ENCODE data around the gene POU5F1.

Gene POU5F1

DNA sequence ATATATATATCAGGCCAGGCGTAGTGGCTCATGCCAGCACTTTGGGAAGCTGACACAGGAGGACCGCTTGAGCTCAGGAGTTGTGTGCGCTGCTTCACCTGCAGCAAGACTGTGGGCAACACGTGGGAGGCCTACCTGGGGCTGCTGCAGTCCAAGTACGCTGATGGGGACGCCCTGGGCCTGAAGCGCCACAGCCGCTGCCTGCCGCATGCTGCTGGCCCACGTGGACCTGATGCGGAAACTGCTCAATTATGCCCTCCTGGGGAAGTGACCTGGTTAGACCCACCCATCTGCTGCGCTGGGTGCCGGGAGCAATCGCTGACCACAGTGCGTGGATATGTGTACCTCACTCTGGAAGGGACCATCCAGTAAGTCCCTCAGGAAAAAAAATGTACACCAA, 29.8 kb downstream of the POU5F1 start:
- DNase-seq (ENCODE audit: low read depth, low spot score), result no peak

DNA sequence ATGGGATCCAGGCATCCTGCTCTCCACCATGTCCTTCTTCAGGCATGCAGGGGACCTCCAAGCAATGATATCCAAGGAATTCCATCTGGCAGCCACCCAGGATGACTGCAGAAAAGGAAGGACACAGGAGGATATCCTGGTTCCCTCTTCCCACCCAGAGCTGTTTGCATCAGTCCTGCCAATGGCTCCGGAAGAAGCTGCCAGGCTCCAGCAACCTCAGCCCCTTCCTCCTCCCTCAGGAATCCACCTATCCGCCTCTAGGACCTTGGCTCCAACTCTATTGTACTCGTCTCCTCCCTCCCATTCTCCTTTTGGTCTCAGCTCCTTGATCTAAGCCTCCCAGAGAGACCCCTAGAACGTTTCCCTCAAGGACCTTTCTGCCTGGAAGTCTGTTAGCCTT, 30.9 kb downstream of the POU5F1 start:
- DNase-seq (ENCODE audit: low read depth, low spot score), result no peak

DNA sequence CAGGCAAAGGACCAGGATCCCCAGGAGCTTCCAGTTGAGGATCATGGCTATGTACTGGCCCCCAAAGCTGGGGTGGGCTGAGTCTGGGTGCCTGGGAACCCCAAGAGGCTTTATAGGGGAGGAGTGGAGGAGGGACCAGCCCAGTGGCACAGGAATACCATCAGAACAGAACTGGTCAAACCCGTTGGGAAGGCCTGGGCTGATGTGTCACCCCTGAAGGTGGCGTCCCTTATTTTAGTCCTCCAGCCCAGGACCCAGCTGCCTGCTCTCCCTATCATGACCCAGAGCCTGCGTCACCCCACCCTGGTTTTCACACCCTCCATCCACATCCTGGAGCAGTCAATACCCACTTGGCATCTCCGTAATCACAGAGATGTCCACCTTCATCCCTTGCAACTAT, 31.5 kb downstream of the POU5F1 start, which contains the start of gene PSORS1C2:
Gene PSORS1C2 (minus strand): TSS at position 85 of the 400 bp plus-strand sequence. CDS start 40 bp downstream, at position 45.
- DNase-seq (ENCODE audit: low read depth, low spot score), result no peak

DNA sequence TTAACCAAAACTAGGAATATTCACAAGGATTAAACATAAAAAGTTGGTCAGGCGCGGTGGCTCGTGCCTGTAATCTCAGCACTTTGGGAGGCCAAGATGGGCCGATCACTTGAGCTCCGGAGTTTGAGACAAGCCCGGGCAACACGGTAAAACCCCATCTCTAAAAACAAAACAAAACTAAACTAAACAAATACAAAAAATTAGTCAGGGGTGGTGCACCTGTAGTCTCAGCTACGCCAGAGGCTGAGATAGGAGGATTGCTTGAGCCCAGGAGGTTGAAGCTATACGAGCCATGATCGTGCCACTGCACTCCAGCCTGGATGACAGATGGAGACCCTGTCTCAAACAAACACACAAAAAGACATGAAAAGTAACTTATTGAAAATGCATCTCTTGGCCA, 34.8 kb downstream of the POU5F1 start:
- DNase-seq (ENCODE audit: low read depth, low spot score), result no peak

DNA sequence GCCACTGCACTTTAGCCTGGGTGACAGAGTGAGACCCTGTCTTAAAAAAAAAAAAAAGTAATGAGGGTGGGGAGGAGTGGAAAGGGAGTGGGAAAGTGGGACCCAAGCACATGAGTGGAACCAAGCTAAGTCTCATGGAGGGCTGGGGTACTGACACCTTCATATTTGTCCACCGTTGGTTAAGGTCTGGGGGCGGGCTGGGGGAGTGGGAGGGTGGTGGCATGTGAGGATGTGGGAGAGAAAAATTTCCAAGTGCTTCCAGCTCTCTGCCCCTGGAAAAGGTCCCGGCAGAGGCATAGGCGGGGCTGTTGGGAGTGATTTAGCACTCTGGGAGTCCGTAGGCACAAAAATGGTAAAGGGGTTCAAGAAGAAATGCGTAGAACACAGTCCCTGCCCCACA, 37.7 kb downstream of the POU5F1 start:
- no peak for DNase-seq (ENCODE audit: low read depth, low spot score)

DNA sequence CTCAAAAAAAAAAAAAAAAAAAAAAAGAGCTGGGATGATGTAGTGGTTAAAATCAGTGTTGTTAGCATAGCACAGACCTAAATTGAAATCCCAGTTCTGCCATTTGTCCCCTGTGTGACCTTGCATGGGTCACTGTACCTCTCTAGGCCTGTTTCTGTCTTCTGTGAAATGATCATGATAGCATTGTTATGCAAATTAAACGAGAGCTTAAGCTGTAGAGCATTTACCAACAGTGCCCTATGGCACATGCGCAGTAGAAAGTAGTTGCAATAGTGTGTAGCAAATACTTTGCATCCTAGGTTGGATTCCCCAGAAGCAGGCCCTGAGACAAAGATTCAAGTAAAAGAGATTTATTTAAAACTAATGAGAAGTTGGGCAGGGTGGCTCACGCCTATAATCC, 38.9 kb downstream of the POU5F1 start:
- DNase-seq (ENCODE audit: low read depth, low spot score), result no peak

DNA sequence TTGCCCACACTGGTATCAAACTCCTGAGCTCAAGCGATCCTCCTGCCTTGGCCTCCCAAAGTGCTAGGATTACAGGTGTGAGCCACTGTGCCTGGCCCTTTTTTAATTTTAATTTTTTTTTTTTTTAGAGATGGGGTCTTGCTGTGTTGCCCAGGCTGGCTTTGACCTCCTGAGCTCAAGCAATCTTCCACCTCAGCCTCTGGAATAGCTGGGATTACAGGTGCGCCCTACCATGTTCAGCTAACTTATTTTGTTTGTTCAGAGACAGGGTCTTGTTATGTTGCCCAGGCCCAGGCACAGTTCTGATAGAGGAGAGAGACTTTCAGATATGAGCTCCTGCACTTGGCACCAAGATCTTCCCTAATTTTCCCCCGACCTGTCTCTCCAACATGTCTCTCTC, 39.7 kb downstream of the POU5F1 start:
- no peak for DNase-seq (ENCODE audit: low read depth, low spot score)

DNA sequence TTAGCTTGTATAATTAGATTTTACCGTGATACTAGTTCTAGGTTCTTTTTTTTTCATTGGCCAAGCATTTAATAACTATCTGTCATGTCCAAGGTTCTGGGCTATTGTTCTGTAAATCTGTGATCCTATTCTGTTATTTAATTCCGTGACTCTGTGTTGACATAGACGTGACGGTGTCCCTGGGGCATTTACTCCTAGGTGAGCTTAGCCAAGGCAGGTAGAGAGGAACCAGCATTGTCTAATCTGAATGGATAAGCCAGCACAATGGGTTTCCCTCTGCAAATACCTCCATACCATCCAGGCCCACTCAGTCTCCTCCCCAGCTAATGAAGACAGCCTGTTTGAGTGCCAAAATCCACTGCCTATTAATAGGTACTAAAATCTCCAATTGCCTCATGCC, 41.4 kb downstream of the POU5F1 start:
- DNase-seq (ENCODE audit: low read depth, low spot score), result no peak

DNA sequence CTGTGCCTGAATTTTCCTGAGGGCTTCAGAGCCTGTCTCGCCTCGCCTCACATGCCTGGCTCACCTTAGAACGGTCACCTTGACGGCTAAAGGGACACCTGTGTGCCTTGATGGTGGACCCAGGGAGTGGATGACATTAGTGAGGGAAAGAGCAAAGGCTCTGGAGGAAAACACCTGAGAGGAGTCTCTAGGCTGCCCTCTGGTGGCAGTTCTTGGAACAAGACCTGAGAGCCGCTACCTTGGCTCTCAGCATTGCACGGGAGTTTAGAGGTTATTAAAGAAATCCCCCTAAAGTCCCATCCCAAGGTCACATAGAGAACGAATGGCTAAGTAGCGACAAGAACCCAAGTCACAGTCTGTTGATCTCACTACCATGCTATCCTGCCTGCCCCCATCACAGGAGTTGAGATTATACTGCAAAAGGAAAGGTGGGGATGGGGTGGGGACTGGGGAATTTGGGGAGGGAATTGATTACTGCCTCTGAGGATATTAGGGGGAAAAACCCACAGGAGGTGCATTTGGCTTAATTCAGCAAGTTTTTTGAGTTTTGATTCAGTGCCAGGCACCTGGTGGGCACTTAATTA, 42.3 kb downstream of the POU5F1 start:
- no peak for DNase-seq (ENCODE audit: low read depth, low spot score)

DNA sequence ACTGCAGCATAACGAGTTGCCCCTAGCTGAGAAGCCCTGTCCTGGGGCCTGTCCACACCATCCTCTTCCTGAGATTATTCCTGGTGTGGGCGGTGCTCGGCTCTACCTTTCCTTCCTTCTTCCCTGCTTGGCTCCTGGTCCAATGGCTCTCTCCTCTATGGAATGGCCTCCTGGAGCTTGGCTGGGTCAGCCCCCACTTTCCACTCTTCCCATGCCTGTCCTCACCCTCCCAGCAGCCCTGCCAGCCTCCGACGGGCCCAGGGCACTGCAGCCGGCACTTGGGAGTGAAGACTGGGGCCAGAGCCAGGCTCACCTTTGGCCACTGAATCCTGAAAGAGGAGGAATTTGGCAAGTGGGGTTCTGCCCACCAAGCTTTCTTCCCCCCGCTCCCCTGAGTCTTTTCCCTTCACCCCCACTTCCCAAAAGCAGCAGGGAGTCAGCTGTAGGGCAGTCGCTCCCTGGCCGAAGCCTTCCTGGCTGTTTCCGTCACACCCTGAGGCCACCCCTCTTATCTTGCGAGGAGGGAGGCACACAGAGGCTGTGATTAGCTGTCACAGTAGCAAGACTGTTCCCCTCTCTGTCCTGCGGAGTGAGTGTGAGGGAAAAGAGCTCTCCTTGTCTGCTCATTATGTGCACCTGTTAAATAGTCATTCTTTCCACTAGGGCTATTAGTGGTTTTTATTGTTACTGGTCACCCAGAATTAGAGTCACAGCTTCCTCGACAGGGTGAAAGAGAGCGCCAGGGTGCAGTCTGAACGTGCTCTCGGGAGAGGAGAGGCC, 43.9 kb downstream of the POU5F1 start:
- no peak for DNase-seq (ENCODE audit: low read depth, low spot score)

DNA sequence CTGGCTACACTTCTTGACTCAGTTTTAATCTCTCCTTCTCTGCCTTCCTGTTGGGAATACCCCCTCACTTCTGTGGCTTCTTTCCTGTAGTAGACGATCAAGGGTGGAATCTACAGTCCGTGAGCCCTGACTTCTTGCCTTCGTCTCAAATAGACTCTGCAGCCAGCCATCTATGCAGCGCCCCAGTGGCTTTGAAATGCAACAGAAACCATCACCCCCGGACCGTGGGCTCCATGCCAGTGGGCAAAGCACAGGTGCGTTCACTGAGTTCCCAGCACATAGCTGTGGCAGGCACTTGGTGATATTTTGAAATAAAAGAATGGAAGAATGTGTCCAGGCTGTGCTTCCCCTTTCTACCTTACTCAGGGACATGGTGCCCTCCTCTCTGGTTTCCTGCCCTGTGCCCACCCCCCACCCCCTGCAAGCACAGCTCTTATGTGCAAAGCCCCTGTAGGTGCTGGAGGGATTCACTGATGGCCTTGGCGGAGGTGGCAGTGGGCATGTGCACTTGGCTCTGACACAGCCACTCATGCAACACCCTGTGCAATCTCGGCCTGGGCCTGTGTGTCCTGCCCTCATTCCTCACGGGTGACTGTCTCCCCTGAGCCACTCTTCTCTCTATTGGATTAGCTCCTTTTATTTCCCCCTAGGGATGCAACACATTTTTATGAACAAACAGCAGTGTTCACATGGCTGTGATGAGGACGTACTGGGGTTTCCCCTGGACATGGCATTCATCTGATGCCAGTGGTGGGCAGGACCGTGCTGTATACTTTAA, 44.7 kb downstream of the POU5F1 start:
- DNase-seq (ENCODE audit: low read depth, low spot score), result no peak

DNA sequence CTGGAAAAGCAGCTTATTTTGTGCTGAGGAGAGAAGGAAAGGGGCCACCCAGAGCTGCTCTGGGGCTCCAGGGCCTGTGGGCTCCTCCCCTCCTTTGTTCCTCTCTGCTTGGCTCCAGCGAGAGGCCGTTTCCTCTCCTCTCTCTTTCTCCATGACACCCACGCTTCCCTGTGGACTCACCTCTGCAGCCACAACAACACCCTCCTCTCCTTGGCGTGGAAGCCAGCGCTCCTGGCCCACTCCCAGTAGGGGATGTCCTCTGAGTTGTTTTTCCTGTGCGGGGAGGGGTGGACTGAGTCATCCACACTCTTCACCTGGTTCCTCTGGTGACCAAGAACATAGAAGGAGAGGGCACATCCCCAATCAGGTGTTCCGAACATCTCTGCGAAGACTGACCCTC, 45.3 kb downstream of the POU5F1 start:
- no peak for DNase-seq (ENCODE audit: low read depth, low spot score)

DNA sequence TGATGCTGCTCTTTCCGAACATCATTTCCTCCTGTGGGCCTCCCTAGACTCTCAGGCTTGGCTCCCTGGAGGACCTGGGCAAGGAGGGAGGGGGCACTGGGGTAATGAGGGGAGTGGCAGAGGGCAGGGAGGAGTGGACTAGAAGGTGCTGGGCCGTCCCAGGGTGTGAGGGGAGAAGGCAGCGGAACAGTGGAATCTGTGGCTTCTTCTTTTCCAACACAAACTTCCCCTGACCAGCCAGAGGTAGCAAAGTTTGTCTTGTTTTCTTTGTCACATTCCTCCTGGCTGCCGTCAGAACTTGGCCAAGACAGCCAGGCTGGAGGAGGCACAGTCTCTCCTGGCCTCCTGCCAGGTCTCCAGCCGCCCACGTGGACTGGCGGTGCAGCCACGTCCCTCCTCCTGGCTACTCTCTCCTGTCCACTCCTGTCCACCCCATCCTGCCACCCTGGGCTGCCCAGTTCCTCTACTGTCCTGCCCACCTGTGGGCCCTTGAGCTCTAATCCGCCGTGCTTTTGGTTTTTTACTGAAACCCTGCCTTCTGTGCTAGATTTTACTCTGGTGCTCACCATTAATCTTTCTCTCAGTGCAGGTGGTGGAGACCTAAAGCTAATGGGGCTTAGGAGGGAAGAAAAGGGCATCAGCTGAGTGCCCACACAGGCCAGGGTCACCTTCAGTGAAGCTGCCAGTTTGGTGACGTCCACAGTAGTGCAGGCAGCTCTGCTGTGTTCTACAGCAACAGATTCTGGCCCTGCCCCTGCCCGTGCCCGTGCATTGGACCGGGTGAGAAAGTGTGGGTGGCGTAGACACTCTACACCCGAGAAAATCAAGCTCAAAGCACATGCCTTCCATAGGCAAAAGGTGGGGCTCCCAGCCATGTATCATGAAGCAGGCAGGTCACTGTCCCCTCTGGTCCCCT, 47.4 kb downstream of the POU5F1 start:
- DNase-seq (ENCODE audit: low read depth, low spot score), result peak; percentile 43

DNA sequence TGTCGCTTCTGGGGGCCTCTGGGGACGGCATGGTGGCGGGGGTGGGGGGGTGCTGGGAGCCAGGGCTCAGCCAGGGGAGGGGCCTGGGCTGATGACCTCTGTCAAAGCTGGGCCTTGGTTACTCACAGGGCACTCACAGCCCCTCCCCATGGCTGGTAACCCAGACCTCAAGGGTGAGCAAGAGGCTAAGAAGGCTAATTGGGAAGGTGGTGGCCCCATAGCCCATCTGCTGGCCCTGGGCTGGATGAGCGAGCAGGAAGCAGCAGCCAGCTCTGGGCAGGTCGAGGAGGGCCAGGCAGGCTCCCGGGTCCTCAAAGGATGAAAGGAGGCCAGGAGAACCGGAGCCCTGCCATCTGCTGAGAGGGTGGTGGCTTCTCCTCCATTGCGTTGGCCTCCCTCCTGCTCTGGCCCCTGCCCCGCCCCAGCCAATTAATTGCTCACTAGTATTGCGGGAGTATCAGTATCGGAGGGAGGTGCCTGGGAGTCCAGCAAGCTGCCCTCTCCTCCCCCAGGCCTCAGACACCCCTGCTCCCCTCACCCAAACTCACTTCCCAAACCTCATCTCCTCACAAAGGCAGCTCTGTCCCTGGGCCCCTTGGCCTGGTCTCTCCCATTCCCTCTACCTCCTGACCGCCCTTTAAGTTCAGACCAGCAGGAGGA, 49.2 kb downstream of the POU5F1 start:
- no peak for DNase-seq (ENCODE audit: low read depth, low spot score)

DNA sequence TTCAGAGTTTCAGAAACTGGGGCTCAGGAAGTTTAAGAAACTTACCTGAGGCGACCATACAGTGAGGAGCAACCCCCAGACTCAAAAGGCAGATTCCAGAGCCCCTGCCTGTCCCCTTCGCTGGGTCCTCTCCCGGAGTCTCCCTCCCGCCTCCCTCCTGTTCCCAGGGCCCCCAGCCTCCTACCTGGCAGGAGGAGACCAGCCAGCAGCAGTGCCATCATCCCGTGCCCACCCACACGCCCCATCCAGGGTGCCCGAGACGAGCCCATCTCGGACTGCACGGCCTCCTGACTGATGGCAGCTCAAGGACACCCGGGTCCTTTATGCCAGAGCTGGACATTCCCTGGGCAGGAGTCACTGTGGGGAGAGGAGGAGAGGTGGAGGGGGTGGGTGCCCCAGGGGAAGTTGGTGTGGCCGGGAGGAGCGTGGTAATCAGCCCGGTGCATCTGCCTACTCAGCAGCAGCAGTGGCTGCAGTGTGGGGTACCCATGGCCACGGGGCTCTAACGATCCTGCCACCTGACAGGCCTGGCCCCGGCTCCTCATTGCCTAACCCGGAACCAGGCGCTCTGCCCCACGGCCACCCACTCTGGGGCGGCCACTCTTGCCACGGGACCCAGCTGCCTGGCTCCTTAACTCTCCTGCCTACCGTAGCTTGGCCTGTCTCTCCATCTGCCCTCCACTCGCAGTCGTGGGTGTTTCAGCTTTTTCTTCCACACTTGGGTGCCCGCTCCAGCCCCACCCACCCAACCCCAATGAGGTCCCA, 50.1 kb downstream of the POU5F1 start, which contains the start of gene CDSN:
Gene CDSN (minus strand): TSS at position 296 of the 765 bp plus-strand sequence. CDS start 27 bp downstream, at position 269.
- DNase-seq (ENCODE audit: low read depth, low spot score), result no peak

DNA sequence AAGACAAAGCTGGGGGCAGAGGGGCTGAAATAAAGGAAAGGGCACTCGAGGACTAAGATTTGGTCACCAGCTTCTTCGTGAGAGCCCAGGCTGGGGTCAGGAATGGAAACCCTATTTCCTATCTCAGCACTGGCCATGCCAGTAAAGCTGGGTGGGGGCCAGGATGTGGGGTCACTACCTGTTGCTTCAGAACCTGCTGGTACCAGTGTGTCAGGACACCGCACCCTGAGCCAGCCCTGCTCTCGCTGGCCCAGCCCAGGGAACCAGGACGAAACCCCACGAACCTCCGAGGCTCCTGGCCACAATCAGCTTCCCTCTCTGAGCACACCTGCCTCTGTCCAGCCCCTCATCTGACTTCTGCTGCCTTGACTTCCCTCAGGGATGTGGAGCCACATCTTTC, 52.3 kb downstream of the POU5F1 start:
- no peak for DNase-seq (ENCODE audit: low read depth, low spot score)

DNA sequence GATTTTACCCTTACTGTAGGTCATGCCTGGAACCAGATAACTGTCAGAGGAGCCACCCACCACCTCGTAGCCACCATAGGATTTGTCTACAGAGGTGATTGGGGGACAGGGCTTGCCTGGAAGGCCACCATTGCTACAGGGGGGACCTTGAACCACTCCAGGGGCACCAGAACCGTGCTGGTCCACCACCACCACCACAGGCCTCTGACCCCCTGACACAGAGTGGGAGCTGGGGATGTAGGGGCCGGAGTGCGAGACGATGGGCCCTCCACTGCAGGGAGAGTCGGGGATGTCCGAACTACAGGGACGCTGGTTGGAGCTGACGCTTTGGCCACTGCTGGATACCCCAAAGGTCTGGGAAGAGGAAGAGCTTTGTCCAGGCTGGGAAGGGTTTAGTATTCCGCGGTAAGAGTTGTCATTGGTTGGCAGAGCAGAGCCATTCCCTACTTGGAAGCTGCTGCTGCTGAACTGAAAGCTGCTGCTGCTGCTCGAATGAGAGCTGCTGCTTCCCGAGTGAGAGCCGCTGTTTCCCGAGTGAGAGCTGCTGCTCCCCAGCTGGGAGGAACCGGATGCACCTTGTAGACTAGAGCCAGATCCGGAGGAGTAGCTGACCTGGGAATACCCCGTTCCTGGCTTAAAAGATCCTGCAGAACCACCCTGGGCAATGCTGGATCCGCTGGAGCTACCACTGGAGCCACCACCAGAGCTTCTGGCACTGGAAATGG, 53.7 kb downstream of the POU5F1 start:
- no peak for DNase-seq (ENCODE audit: low read depth, low spot score)

DNA sequence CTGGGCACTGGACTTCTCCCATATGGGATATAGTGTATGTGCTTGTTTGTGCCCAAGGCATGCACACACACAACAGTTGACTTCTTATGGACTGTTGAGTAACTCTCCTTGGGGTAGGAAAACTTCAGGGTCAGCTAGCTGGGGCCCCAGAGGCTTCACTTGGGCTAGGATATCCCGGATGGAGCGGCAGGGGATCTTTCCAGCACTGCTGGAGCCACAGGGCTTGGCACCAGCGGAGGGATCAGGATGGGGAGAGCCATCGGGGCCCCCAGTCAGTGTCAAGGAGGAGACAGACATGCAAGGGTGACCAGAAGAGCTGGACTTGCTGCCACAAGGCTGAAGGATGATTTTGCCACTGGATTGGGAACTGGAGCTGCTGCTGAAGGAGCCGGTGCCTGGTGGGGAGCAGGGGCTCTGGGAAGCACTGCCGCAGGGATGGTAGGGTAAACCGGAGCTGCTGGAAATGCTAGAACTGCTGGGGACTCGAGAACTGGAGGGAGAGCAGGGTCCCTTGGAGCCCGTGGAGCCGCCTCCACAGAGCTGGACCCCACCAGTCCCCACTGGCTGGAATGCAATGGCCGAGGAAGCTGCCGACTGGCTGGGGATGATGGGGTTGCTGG, 54.4 kb downstream of the POU5F1 start:
- no peak for DNase-seq (ENCODE audit: low read depth, low spot score)
